HG02840 (cell line): ENCODE measurements around the gene VPS54.
A peak's percentile ranks its signal among the peaks of the same experiment; 100 is the strongest.
"Not testable (repeated sequence)": the region's sequence is repeated elsewhere in the genome, so short reads cannot be mapped to it uniquely, and the experiment has no call there.

Source experiments
- ATAC-seq: cut with Tn5 transposase; IDR thresholded peaks from one replicate; pipeline ENCODE4 v1.9.1; 2021; ENCODE audit warnings: mild to moderate bottlenecking, moderate library complexity, moderate number of reproducible peaks; ENCODE audit not compliant: unreplicated experiment, low FRiP score

Gene VPS54

GRCh38 chr2:63994329-63995070 is 24.7 kb downstream of the VPS54 start:
- ATAC-seq, result not testable (repeated sequence)

GRCh38 chr2:63993871-63994270 is 25.4 kb downstream of the VPS54 start:
- ATAC-seq, result no peak

- ATAC-seq, result not testable (repeated sequence)
Observed at GRCh38 chr2:63993130-63993584, 26.1 kb downstream of the VPS54 start.

- ATAC-seq, result no peak
Observed at GRCh38 chr2:63992061-63992685, 27.1 kb downstream of the VPS54 start.

GRCh38 chr2:63991173-63991999 is 27.8 kb downstream of the VPS54 start:
- not testable (repeated sequence) for ATAC-seq

GRCh38 chr2:63990072-63990471 is 29.2 kb downstream of the VPS54 start:
- no peak for ATAC-seq

- not testable (repeated sequence) for ATAC-seq
Observed at GRCh38 chr2:63988842-63989436, 30.3 kb downstream of the VPS54 start.

- ATAC-seq, result no peak
Observed at GRCh38 chr2:63984606-63985359, 34.4 kb downstream of the VPS54 start.

GRCh38 chr2:63983986-63984605 is 35.1 kb downstream of the VPS54 start:
- ATAC-seq, result no peak

GRCh38 chr2:63982335-63982734 is 36.9 kb downstream of the VPS54 start:
- no peak for ATAC-seq

GRCh38 chr2:63981702-63982103 is 37.5 kb downstream of the VPS54 start:
- no peak for ATAC-seq

GRCh38 chr2:63980794-63981193 is 38.4 kb downstream of the VPS54 start:
- ATAC-seq, result no peak

GRCh38 chr2:63977904-63978303 is 41.3 kb downstream of the VPS54 start:
- peak; percentile 74 for ATAC-seq

- ATAC-seq, result no peak
Observed at GRCh38 chr2:63976125-63976510, 43.1 kb downstream of the VPS54 start.

GRCh38 chr2:63975437-63976124 is 43.6 kb downstream of the VPS54 start:
- no peak for ATAC-seq

GRCh38 chr2:63975036-63975435 is 44.2 kb downstream of the VPS54 start:
- ATAC-seq, result not testable (repeated sequence)

GRCh38 chr2:63962186-63962585 is 57.0 kb downstream of the VPS54 start:
- no peak for ATAC-seq

GRCh38 chr2:63950414-63950813 is 68.8 kb downstream of the VPS54 start:
- no peak for ATAC-seq

GRCh38 chr2:63942788-63943187 is 76.4 kb downstream of the VPS54 start:
- no peak for ATAC-seq
